Activated CD8-positive, alpha-beta memory T cell treated with anti-CD3 and anti-CD28 coated beads, Interleukin-2, amount 50 U/mL, for 24 hours (primary cell): ENCODE data around the gene PAX3.

Source experiments
- DNase-seq: peaks from one replicate; pipeline ENCODE4 v3.0.0-alpha.2; 2020; ENCODE audit errors: extremely low read depth

Gene PAX3

DNA sequence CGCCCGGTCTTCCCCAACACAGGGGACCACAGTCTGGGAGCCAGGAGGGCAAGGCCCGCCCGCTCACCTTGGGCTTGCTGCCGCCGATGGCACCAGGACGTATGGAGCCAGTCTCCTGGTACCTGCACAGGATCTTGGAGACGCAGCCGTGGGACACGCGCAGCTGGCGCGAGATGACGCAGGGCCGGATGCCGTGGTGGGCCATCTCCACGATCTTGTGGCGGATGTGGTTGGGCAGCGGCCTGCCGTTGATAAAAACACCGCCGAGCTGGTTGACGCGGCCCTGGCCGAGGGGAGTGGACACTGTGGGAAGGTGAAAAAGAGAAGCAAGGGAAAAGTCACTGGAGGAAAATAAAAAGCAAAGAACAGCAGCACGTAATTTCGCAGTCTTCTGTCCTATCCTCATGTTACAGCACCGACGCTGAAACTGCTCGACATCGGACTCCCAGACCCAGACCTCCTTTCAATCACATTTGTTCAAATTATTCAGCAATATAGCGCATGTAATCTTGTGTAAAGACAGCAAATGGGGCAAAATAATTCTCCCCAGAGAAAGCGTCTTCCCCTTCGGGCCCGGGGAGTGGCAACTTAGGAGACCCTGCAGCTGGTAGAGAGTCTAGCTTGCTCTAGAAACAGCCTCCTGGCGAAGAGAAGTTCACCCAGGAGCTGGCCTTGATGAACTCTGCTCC is 1.7 kb downstream of the PAX3 start:
- DNase-seq = no peak

DNA sequence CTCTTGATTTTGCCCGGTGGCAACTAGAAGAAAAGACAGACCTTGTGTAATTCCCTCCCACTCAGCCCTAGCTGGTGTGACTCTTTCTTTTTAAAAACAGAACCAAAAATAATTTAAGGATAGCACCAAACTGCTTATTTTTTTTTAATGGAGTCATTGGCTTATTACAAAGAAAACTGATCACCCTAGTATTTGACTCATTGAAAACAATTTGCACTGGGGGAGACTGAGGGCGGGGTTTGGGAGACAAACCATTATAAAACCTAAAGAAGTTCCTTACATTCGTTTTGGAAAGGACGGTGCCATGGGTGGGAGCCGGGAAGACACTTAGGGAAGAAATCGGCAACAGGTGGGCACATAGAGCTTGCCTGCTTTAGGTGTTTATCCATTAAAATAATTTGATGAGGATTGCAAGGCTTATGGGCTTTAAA is 2.5 kb downstream of the PAX3 start:
- no peak for DNase-seq

DNA sequence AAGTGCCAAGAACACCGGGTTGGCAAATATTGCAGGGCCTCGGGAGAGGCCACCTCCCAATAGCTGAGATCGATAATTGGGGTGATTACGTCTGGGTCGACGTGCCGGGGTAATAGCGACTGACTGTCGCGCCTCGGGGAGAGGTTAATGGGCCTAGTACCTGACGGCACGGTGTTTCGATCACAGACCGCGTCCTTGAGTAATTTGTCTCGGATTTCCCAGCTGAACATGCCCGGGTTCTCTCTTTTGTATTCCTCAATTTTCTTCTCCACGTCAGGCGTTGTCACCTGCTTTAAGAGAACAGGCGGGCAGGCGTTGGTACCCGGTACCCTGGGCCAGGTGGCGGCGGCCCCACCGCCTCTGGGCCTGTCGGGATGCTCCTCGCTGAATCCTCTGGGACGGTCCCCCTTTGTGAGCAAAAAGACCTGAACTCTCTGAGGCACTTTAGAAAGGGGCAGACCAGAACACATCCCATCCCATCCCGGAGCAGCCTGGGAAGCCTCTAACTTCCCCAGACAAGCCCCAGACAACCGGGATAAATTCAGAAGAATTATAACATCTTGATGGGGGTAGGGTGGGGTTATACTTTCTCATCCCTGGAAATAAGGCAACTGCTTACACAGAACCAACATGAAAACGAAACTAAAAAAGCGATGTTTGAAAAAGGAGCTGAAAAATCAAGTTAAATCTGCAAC is 3.3 kb downstream of the PAX3 start:
- no peak for DNase-seq

DNA sequence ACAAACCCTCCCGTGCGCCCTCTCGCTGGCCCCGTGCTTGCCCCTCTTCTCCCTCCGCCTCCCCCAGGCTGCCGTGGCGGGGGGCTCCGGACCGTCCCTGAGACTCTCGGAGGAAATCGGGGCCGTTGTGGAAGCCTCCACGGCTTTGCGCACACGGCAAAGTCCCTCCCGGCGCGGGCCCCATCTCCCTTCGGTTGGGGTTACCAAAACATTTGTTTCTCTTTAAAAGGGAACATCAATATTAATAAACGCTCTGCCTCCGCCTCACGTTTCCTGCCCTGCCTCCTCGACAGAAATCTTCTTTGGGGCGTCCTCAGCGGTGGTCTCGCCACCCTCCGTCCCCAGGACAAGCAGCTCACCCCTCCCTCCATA is 3.8 kb downstream of the PAX3 start:
- DNase-seq = no peak

DNA sequence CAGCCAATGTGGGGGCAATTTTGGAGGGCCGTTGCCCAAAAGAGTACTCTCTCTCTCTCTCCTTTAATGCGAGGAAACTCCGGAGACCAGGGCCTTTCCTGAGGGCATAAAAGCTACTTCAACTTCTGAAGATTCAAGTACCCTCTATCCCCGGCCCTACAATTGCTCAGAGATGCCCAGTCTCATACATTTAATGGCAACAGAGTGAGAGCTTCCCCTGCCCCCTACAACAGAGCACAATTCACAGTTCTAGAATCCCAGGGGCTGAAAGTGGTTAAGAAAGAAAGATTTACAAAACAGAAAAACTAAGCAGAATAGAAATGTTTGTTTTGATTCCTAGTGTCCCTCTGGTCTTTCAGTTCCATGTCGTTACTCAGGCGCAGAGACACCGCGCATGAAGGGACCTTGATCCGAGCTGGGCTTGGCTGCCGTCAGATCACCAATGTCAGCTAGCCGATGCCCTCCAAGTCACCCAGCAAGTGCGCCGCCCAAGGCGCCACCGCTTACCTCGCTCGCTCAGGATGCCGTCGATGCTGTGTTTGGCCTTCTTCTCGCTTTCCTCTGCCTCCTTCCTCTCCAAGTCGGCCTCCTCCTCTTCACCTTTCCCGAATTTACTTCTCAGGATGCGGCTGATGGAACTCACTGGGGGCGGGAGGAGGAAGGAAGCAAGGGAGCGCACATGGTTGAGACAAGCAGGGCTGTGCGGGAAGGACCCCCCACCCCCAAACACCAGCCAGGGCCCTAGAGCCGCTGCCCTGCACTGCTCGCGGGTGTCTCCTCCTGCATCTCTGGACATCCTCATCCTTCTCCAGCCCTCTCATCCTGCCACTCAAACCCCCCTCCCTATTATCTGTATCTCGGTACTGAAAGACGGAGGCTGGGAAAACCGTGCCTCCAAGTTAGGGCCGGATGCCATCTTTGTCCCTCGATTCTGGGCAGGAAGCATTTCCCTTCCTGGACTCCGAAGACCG is 4.9 kb downstream of the PAX3 start:
- DNase-seq = no peak

DNA sequence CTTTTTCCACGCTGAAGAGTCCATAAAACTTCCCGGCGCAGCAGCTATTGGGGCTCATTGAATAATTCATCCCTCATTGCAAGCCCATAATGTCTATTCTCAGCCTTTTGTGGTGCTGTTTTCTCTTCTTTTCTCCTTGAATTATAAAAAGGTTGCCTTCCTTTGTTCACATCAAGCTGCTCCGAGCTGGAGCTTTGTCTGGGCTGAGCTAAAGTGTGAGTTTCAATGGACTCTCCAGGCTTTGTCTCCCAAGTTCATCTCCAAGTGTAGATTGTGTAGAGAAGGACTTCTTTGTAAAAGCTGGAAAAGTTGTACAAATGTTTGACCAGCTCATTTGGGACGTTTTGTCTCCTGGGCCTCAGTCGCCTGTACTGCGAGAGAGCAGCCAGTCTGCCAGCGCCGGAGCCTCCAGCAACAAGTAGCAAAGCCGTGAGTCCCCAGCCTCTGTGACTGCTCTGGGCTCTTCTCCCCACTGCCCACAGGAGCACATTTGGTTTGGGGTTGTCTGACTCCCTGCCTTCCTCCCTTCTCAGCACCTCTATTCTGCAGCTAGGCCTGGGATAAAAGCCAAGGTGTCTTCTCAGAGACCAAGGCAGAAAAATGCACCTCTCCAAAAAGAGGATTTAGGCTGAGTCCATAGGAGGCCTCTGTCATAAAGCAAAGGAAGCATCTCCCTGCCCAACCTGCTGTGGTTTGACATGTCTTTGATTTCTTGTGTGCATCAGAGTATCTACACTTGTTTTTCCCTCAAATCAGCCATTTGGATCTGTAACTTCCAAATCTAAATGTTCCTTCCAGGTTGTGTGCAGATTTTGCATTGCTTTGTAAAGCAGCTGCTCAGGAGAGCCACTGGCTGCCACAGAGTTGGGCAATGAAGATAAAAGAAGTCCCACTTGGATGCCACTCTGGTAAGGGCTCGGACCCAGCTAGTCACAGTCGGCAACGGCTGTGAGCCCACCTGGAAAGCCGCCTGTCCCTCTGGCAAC is 6.4 kb downstream of the PAX3 start:
- DNase-seq = no peak

DNA sequence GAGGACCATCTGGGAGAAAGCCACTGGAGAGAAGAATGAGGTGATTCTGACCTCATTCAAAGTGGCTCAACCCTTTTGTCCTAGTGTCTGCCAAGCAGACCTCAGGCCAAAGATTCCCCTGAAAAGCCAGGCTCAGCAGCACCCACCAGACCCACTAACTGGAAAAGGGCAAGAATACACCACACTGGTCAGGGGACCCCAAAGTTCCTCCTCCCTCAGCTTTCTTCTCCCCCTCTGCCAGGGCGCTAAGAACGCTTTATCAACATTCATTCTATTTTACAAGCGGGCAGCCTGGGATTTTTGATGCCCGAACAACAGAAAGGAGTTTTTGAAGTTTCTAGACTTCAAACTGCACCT is 7.3 kb downstream of the PAX3 start:
- no peak for DNase-seq

DNA sequence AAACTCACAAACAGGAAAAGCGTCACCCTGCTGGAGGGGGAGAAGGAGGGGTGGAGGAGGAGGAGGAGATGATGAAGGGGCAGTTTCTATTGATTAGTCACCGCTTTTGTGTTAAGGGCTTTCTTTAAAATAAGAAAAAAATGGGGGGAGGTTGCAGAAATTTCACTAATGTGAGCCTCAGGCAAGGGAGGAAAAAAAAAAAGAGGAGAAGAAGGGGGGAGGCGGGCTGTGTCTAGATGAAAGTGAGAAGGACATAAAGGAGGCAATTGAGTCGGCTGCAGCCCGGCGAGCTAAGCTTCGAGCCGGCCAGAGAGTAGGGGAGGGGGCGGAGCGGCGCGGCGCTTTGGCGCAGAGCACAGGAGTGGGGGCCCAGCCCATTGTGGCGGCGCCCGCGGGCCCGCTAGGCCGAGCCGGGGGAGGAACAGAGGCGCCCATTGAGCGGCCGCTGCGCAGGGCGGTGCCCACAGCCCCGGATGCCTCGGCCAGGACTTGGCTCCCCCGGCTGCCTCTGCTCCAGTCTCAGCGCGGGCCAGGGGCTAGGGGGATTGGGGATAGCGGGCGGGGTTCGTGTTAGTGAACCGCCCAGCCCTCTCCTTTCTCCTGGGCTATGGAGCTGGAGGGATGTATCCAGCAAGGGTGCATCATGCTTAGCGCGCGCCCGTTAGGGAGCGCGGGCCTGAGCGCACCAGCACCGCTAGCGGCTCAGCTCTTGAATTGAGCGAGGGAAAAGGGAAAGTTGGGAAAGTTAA is 7.9 kb downstream of the PAX3 start:
- no peak for DNase-seq

DNA sequence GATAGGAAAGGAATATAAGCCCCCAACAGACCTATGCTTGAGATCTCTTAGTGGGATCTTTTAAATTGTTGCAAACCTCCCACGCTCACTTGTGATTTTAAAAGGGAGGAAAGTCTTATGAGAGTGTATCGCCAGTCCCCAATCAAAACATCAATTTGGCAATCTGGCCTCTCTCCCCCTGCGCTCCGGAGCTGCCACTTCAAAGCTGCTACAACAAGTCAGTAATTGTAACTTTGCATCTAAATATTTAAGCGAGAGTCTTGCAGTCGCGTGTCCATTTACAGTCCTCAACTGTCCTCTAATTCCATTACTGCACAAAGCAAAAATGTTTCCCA is 8.4 kb downstream of the PAX3 start:
- no peak for DNase-seq

DNA sequence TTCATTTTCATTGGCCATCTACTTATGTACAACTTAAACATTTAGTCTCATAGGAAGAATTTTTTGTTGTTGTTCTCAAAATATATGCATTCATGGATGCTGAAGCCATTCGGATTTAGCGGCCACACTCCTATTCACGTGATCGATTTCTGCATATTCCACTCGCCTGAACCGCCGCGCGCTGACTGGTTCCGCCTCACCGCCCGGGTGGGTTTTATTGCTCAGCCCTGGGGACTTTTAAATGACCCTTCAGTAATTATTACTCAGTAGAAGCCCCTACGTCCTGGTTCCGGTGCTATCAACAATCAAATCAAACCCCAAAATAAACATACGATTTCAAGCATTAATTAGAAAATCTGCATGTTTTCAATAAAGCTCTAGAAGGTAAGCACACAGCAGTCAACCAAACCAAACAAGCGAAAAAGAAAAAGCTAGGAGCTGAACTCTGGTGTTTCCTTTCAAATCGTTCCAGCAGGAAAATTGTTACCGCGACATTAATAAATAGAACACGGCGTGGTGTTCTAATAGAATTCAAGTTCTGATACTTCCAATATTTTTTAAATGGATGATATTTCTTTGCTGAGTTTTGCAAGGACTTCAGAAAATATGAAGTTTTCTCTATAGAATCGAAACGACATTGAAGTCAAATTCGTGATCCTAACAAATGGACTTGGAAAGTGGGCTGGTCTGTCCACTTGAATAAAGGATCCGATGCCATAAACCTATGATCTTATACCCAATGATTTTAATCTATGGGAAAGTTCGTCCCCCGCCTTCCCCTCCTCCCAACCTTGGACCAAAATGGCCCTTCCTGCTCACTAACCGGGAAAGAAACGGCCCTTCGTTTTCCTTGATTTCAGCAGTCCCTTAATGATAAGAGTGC is 9.3 kb downstream of the PAX3 start:
- no peak for DNase-seq

DNA sequence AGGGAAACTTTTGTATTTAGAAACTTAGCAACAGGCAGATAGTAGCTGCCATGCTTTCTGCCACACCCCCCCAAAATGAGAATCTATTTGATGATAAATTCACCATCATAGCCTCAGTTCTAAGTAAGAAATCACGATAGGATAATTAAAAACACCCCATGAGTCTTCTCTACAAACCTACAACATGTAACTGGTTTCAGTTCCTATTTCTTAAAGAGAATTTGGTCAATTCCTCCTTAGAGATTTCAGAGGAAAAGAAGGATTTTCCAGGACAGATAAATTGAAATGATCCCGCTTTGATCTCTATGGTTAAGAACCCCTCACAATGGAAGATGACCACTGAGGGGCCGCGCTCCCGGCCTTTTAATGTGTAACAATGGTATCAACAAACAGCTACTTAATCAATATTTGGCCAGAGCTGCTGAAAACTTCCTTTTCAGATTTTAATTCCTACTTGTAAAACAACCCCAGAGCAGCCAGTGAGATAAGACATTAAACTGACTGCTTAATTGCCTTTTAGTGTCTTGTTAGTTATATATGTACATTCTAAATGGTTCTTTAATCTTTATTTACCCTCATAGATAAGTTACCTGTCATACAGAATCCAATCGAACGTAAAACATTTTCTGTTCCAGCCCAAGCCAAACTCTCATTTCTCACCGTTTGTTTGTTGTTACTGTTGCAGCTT is 10.1 kb downstream of the PAX3 start:
- no peak for DNase-seq

DNA sequence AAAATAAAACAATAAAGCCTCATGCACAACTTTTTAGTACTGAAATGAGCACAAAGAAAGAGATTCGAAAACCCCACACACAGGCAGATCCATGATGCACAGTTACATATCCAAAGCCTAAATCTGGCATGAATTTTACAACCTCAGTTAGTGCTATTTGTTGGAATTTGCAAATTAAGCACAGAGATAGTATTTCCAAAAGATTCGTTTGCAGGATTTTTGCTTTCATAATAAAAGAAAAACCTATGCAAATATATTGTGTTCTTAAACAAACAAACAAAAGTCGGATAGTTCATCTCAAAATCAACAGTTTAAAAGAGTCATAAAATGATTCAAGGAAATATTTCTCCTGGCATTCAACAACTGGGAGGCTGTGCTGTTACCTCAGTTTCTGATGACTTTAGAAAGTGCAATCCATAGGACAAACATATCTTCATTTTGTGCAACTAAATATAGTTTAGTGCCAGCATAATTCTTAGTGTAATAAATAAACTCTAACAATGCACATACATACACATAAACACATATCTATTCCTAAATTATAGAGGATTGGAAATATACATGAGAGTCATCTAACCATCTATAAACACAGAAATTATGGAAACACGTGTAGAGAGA is 10.8 kb downstream of the PAX3 start:
- DNase-seq = no peak

DNA sequence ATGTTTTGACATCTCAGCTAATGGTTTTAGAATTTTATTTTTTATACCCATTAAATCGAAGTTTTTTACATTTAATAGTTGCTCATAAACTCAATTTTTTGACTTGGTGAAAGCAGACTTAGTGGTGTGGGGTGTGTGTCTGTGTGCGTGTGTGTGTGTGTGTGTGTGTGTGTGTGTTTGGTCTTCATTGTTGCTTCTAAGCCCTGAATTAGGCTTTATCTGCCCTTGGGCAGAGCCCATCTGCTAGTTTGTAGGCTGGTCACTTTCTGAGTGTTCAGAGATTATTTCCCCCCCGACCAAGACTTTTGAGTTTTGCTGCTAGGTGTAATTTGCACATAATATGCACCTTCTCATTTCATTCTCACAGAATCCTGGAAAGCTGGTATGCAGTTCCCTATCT is 14.3 kb downstream of the PAX3 start:
- no peak for DNase-seq

DNA sequence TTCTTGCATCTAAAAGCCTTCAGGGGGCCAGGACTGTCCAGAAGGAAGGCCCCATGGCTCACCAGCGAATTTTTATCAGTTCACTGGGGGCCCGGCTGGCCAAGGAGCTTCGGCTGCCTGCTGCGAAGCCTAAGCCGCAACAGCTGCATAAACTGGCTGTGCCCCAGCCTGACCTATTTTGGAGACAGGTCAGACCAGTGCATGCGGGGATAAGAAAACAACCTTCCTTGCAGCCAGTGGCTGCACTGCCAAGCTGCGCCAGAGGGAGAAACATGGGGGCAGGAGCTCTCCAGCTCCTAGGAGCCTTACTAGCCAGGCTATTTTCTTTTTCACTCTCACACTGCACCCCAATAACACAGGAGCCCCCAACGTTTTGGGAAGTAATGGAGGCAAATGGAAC is 15.2 kb downstream of the PAX3 start:
- DNase-seq = no peak

DNA sequence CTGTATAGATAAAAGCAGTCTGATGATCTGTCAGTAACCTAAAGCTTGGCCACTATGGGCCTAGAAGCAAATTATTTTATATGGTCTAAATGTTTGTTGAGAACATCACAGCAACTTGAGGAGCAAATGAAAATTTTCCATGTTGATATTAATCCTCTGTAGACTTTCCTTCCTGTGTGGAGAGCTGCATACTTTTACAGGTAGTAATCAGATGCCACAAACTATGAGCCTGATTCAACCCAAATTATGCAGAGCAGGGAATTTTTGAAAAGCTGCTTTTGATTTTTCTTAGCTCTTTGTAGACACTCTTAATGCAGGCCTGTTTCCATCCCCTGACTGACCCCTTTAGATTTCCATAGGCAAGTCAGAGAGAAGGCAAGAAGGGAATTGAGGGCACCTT is 17.3 kb downstream of the PAX3 start:
- no peak for DNase-seq

DNA sequence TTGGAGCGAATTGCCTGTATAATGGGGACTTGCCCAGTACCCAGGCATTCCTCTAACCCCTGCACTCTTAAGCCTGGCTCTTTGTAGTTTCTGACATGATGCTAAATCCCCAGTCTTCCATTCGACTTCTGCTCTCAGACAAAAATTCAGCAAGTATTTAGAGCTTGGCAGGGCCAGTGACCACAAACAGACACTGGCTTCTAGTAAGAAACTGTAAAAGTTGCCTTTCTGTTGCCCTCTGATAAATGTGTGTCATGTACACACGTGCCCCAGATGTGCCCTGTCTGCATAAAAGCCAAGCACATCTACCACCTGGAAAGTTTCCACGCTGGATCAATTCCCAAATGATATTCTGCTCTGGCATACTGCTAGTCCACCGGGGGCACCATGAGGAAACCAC is 18.0 kb downstream of the PAX3 start:
- DNase-seq = no peak

DNA sequence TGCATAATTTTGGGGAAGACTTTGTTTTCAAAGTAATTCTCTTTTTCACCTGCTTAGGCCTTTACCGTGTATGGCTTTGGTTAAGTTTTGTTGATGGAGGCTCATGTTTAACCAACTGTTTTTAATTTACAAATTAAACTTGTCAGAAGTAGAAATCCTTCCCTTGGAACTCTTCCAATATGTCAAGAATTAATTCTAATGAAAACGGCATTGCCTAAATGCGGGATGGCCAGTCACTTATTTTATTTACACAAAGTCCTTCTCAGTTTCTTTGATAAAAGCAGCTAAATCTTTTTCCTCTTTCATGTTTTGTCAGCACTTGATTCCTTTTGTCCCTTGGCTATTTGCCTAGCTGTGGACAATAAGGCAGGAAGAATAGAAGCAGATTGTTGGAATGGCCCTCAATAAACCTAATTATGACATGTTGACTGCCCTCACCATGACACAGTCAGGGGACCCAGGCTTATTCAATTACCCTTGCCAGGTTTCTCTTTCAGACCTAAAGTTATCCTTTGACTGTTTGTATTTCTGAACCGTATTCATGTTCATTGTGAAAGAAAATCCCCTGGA is 26.3 kb downstream of the PAX3 start:
- DNase-seq = no peak

DNA sequence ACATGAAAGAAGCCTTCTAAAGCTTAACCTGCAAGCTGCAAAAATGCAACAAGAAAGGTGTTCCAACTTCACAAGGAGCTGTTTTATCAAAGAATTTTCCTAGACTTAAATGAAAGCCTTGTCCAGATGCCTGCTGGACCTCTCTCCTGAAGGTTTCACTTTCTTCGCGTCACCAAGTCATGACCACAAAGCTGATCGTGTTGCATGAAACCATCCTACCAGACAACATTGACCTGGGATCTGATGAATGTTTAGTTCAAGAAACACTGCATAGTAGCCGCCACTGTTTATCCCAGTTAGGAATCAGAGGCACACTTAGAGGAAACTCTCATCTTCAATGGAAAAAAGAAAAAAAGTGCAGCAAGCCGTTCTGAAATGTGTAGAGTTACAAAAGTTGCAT is 26.9 kb downstream of the PAX3 start:
- no peak for DNase-seq

DNA sequence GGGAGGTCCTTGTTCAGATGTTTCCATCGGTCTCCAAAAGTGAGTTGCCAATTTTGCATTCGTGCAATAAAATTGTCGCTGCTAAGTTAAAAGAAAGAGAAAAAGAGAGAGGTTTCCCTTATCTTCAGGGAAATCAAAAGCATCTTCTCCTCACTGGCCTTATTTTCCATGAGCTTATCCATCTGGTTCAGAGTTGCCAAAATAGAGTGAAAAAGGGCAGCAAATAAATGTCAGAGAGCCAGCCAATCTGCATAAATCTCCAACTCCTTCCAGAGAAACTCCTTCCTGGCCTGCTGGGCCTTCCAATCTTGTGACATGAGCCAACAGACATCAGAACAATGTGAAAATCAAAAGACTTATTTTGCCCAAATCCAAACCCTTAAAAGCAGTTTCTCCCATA is 28.4 kb downstream of the PAX3 start:
- DNase-seq = no peak
